ENCODE data around the gene CARD19.

DNA sequence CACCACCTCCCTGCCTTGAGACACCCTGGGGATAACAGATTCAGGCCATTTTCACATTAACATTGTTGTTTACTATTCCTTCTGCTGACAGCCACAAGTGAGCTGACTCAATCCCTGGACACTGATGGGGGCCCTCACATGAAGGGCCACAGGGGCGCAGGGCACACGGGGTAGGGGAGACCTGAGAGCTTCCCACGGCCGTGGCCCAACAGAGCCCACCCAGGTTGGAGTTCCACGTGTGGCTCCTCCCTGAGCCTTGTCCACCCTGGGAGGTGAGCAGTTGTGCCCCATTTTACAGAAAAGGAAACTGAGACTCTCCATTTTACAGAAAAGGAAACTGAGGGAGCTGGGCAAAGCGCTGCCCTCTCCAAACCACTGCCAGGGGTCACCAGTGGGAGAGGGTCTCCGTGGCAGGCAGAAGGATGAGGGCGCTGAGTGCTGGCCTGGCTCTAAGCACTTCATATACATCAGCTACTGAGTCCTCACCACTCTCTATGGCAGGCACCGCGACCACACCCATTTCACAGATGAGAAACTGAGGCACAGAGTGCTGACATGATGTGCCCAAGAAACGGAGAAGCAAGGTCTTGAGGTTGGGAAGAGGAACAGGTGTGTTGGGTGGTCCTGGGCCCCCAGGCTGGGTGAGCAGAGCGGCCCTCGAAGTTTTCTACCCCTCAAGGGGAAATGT, 35.7 kb downstream of the CARD19 start:
- TF ChIP-seq CTCF (IDR thresholded peaks at IDR 0.05) (no peak), POLR2A (IDR thresholded peaks at IDR 0.05) (no peak)

Data from heart left ventricle (tissue), 13 donors.